HG03066 (cell line): ENCODE results near the gene FNIP1.
"Not testable (repeated sequence)": the region's sequence is repeated elsewhere in the genome, so short reads cannot be mapped to it uniquely, and the experiment has no call there.

ENCODE experiments used
- ATAC-seq: cut with Tn5 transposase; IDR thresholded peaks from one replicate; pipeline ENCODE4 v1.9.1; 2021; ENCODE audit warnings: low read depth; ENCODE audit not compliant: unreplicated experiment

FNIP1 gene

GRCh38 chr5:131706281-131706680, 90.5 kb downstream of the FNIP1 start:
- no peak for ATAC-seq

GRCh38 chr5:131694926-131695325, 101.9 kb downstream of the FNIP1 start:
- no peak for ATAC-seq

GRCh38 chr5:131693894-131694293, 102.9 kb downstream of the FNIP1 start:
- ATAC-seq, result no peak

- ATAC-seq, result no peak
Observed at GRCh38 chr5:131685516-131686171, 111.2 kb downstream of the FNIP1 start.

- ATAC-seq, result no peak
Observed at GRCh38 chr5:131684595-131684994, 112.2 kb downstream of the FNIP1 start.

- ATAC-seq, result no peak
Observed at GRCh38 chr5:131684051-131684450, 112.8 kb downstream of the FNIP1 start.

GRCh38 chr5:131682826-131683225, 114.0 kb downstream of the FNIP1 start:
- ATAC-seq, result no peak

- ATAC-seq, result no peak
Observed at GRCh38 chr5:131682175-131682574, 114.6 kb downstream of the FNIP1 start.

GRCh38 chr5:131679911-131680310, 116.9 kb downstream of the FNIP1 start:
- ATAC-seq, result no peak

GRCh38 chr5:131678273-131678672, 118.5 kb downstream of the FNIP1 start:
- not testable (repeated sequence) for ATAC-seq

GRCh38 chr5:131677115-131677514, 119.7 kb downstream of the FNIP1 start:
- no peak for ATAC-seq

- ATAC-seq, result no peak
Observed at GRCh38 chr5:131672776-131673175, 124.0 kb downstream of the FNIP1 start.

- ATAC-seq, result no peak
Observed at GRCh38 chr5:131671994-131672655, 124.7 kb downstream of the FNIP1 start.

- ATAC-seq, result no peak
Observed at GRCh38 chr5:131671409-131671808, 125.4 kb downstream of the FNIP1 start.

- ATAC-seq, result no peak
Observed at GRCh38 chr5:131664929-131665328, 131.9 kb downstream of the FNIP1 start.

GRCh38 chr5:131661933-131662332, 134.9 kb downstream of the FNIP1 start:
- no peak for ATAC-seq

GRCh38 chr5:131659841-131660240, 137.0 kb downstream of the FNIP1 start:
- no peak for ATAC-seq

- no peak for ATAC-seq
Observed at GRCh38 chr5:131659290-131659689, 137.5 kb downstream of the FNIP1 start.

GRCh38 chr5:131654776-131655175, 142.0 kb downstream of the FNIP1 start:
- ATAC-seq, result no peak

GRCh38 chr5:131654309-131654708, 142.5 kb downstream of the FNIP1 start:
- ATAC-seq, result no peak

GRCh38 chr5:131649161-131649560, 147.7 kb downstream of the FNIP1 start:
- no peak for ATAC-seq

GRCh38 chr5:131647048-131647769, 149.6 kb downstream of the FNIP1 start:
- peak; percentile 72 for ATAC-seq
